Panc1 (cell line): ENCODE results near the gene RGS9. TPM values are rescaled to one million over a fixed set of nuclear protein-coding genes. Genes with fewer than 3 reads are reported as not detected.

ENCODE experiments used
- ATAC-seq: fragments of 200-7000 bp; cut with Tn5 transposase; 2 replicates; pipeline ENCODE4 v1.9.1; 2020; ENCODE audit warnings: mild to moderate bottlenecking, moderate library complexity
- BruUV-seq: library from RNA; stranded (reverse); fragments of 400-500 nt; replicated peaks from 2 replicates; lab custom pipeline; 2021; lab: Mats Ljungman, UMichigan
- CTCF ChIA-PET: fragments of 300-600 bp; sonication (Branson Sonifier 250); formaldehyde crosslinking; loops from one replicate; lab custom pipeline; 2022; ENCODE audit warnings: antibody characterized with exemption; lab: Charles Lee
- POLR2A ChIA-PET: fragments of 300-600 bp; sonication (Branson Sonifier 250); formaldehyde crosslinking; loops from one replicate; lab custom pipeline; 2022; ENCODE audit warnings: antibody characterized with exemption; lab: Charles Lee
- DNase-seq: peaks from one replicate; pipeline ENCODE4 v3.0.0-alpha.2; 2010; ENCODE audit warnings: low read depth, low spot score
- H3K27ac ChIP-seq: 2 replicates; pipeline ENCODE4 v1.5.1; 2011; ENCODE audit warnings: mild to moderate bottlenecking, low read length, inconsistent platforms
- H3K27me3 ChIP-seq: fragments of 200-500 bp; sonication (Bioruptor generic); 2 replicates; pipeline ENCODE4 v1.6.0; 2014; ENCODE audit warnings: low read length, inconsistent platforms; ENCODE audit not compliant: control insufficient read depth, insufficient read depth
- H3K36me3 ChIP-seq: fragments of 200-500 bp; sonication (Bioruptor generic); 2 replicates; pipeline ENCODE4 v1.5.1; 2014; ENCODE audit warnings: inconsistent platforms, mild to moderate bottlenecking, low read length, moderate library complexity; ENCODE audit not compliant: control insufficient read depth, insufficient read depth
- H3K4me1 ChIP-seq: 2 replicates; pipeline ENCODE4 v1.5.1; 2011; ENCODE audit warnings: inconsistent platforms, mild to moderate bottlenecking, low read length, moderate library complexity; ENCODE audit not compliant: control insufficient read depth, insufficient read depth
- H3K4me3 ChIP-seq, 2 experiments: 2 replicates each; pipeline ENCODE4 v1.5.1; 2011 to 2012; ENCODE audit warnings: low read depth in 2 of 2, low read length in 2 of 2, mild to moderate bottlenecking in 2 of 2, inconsistent platforms in 1 of 2, moderate library complexity in 1 of 2
- H3K9me3 ChIP-seq: fragments of 200-500 bp; sonication (Bioruptor generic); 2 replicates; pipeline ENCODE4 v1.5.1; 2014; ENCODE audit warnings: low read depth, mild to moderate bottlenecking, inconsistent platforms, low read length, moderate library complexity; ENCODE audit not compliant: control insufficient read depth, insufficient read depth
- POLR2AphosphoS5 ChIP-seq: IDR thresholded peaks from 2 replicates; pipeline ENCODE4 v1.6.1; 2012; ENCODE audit warnings: mild to moderate bottlenecking, low read depth, low read length, moderate library complexity
- SIN3A ChIP-seq: IDR thresholded peaks from 2 replicates; pipeline ENCODE4 v1.6.1; 2012; ENCODE audit warnings: low read depth, mild to moderate bottlenecking, low read length, moderate library complexity, borderline replicate concordance; ENCODE audit not compliant: insufficient read depth
- TCF7L2 ChIP-seq: IDR thresholded peaks from 2 replicates; pipeline ENCODE4 v1.6.1; 2011; ENCODE audit warnings: mild to moderate bottlenecking, low read depth, low read length, inconsistent platforms
- in situ Hi-C: cut with HindIII; loops from 2 replicates; pipeline ENCODE4 v1.10.0; 2016; ENCODE audit warnings: low sequenced_read_pairs, low pct_unique_long_range_greater_than_20kb
- intact Hi-C: fragments of 100-400 bp; cut with micrococcal nuclease; formaldehyde crosslinking; loops from one replicate; pipeline ENCODE4 v1.10.0; 2022; ENCODE audit not compliant: unreplicated experiment
- total RNA-seq: library from RNA; stranded (reverse); gene quantifications from one replicate; pipeline ENCODE4 v1.2.1, GENCODE V29; 2021; ENCODE audit not compliant: unreplicated experiment
- TF ChIP-seq, protein P1 (sequence below): fragments of 450-650 bp; IDR thresholded peaks from 2 replicates; pipeline ENCODE4 v1.5.1; 2017; ENCODE audit warnings: mild to moderate bottlenecking
- TF ChIP-seq, protein P2 (sequence below), 2 experiments: IDR thresholded peaks; 2 replicates each; pipeline ENCODE4 v1.6.1; 2011 to 2012; ENCODE audit warnings: low read depth in 2 of 2, control low read depth in 1 of 2, low read length in 1 of 2, mild to moderate bottlenecking in 1 of 2, moderate library complexity in 1 of 2; ENCODE audit not compliant: insufficient read depth in 1 of 2

Gene RGS9
- total RNA-seq, 1 experiment from 2014 or later, result 3.3 TPM

DNA sequence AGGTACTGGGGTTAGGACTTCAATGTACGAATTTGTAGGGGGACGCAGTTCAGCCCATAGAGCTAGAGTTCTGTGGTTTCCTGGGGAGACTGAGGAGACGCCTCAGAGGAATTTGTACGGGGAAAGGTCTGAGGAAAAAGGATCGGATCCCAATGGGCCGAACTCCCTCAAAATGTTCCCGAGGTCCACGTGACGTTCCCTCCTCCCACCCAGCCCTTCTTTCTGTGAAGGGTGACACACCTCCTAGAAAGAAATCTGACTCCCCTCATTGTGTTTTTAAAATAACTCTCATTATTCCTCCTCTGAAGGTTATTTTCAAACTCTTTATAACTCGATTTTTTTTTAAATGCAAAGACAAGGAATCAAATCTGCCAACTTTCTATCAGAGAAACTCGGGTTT is 8.6 kb downstream of the RGS9 start:
- Histone ChIP-seq H3K4me1 (no peaks in the 10 kb centered on the region), H3K27ac (no peak overlapping the region), H3K4me3 (no peak overlapping the region), H3K36me3 (no peaks in the 10 kb centered on the region), H3K27me3 (no peaks in the 10 kb centered on the region), H3K9me3 (no peaks in the 10 kb centered on the region)
- in situ Hi-C loops, result no loop called here
- DNase-seq (no peak), ATAC-seq (no peak)
- TF ChIP-seq, protein P1, sequence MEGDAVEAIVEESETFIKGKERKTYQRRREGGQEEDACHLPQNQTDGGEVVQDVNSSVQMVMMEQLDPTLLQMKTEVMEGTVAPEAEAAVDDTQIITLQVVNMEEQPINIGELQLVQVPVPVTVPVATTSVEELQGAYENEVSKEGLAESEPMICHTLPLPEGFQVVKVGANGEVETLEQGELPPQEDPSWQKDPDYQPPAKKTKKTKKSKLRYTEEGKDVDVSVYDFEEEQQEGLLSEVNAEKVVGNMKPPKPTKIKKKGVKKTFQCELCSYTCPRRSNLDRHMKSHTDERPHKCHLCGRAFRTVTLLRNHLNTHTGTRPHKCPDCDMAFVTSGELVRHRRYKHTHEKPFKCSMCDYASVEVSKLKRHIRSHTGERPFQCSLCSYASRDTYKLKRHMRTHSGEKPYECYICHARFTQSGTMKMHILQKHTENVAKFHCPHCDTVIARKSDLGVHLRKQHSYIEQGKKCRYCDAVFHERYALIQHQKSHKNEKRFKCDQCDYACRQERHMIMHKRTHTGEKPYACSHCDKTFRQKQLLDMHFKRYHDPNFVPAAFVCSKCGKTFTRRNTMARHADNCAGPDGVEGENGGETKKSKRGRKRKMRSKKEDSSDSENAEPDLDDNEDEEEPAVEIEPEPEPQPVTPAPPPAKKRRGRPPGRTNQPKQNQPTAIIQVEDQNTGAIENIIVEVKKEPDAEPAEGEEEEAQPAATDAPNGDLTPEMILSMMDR, result no peak
- TF ChIP-seq POLR2AphosphoS5, result no peak
- ChIA-PET CTCF (no interaction called here), POLR2A (no interaction called here)
- no TSS peak for BruUV-seq
- intact Hi-C loops, result no loop called here

DNA sequence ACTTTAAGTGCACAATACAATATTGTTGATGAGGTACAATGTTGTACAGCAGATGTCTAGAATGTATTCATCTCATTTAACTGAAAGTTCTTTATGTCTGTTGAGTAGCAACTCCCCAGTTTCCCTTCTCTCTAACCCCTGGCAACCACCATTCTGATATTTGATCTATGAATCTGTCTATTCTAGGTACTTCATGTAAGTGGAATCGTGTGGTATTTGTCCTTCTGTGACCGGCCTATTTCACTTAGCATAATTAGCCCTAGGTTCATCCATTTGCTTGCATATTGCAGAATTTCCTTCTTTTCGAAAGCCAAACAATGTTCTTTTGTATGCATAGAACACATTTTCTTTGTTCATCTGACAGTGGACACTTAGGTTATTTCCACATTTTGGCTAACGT is 10.8 kb downstream of the RGS9 start:
- H3K27ac ChIP-seq, result no peak overlapping the region
- intact Hi-C loops, result no loop called here
- H3K4me1 ChIP-seq, result no peaks in the 10 kb centered on the region
- no TSS peak for BruUV-seq
- no peak for ATAC-seq
- CTCF ChIA-PET, result no interaction called here
- POLR2A ChIA-PET, result interaction anchor here (0.6 kb wide), 1 partner anchor 143 kb away, joined by 11 read pairs; no protein-coding TSS in a partner anchor
- H3K4me3 ChIP-seq, result no peak overlapping the region
- no peak for TF ChIP-seq POLR2AphosphoS5
- TF ChIP-seq, protein P1, result no peak
- TF ChIP-seq SIN3A, result no peak
- no peak for TF ChIP-seq TCF7L2
- TF ChIP-seq, protein P2, sequence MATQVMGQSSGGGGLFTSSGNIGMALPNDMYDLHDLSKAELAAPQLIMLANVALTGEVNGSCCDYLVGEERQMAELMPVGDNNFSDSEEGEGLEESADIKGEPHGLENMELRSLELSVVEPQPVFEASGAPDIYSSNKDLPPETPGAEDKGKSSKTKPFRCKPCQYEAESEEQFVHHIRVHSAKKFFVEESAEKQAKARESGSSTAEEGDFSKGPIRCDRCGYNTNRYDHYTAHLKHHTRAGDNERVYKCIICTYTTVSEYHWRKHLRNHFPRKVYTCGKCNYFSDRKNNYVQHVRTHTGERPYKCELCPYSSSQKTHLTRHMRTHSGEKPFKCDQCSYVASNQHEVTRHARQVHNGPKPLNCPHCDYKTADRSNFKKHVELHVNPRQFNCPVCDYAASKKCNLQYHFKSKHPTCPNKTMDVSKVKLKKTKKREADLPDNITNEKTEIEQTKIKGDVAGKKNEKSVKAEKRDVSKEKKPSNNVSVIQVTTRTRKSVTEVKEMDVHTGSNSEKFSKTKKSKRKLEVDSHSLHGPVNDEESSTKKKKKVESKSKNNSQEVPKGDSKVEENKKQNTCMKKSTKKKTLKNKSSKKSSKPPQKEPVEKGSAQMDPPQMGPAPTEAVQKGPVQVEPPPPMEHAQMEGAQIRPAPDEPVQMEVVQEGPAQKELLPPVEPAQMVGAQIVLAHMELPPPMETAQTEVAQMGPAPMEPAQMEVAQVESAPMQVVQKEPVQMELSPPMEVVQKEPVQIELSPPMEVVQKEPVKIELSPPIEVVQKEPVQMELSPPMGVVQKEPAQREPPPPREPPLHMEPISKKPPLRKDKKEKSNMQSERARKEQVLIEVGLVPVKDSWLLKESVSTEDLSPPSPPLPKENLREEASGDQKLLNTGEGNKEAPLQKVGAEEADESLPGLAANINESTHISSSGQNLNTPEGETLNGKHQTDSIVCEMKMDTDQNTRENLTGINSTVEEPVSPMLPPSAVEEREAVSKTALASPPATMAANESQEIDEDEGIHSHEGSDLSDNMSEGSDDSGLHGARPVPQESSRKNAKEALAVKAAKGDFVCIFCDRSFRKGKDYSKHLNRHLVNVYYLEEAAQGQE (IDR thresholded peaks at IDR 0.05; ENCODE audit: insufficient read depth in 1 of 2, low read depth in 2 of 2, low read length in 1 of 2), result no peak
- no peaks in the 10 kb centered on the region for H3K9me3 ChIP-seq
- in situ Hi-C loops, result no loop called here
- H3K36me3 ChIP-seq, result no peaks in the 10 kb centered on the region
- H3K27me3 ChIP-seq, result no peaks in the 10 kb centered on the region
- DNase-seq, result no peak
